Measurements from ENCODE around the gene NPFFR2.

Gene NPFFR2

GRCh38 chr4:71995297-71995696 lies 36.5 kb upstream of the NPFFR2 start:
- Histone ChIP-seq H3K9me2 (replicated peaks; ENCODE audit: low read depth, low read length) (no peaks in the 10 kb centered on the region), H3K9me3 (ENCODE audit: insufficient read depth, low read depth, low read length) (no peaks in the 10 kb centered on the region), H3K79me2 (ENCODE audit: insufficient read depth, low read length) (no peaks in the 10 kb centered on the region), H2AFZ (ENCODE audit: low read length) (no peak overlapping the region), H3K4me3 (ENCODE audit: low read length, poor library complexity, severe bottlenecking) (no peak overlapping the region), H3K4me1 (ENCODE audit: insufficient read depth, low read length, poor library complexity, severe bottlenecking) (no peaks in the 10 kb centered on the region), H3F3A (ENCODE audit: low read depth) (no peaks in the 10 kb centered on the region), H4K20me1 (ENCODE audit: insufficient read depth, low read length, poor library complexity, severe bottlenecking) (no peaks in the 10 kb centered on the region), H3K36me3 (ENCODE audit: insufficient read depth, low read length) (no peaks in the 10 kb centered on the region), H3K9ac (ENCODE audit: low read depth, low read length, poor library complexity, severe bottlenecking) (no peak overlapping the region), H3K4me2 (ENCODE audit: low read depth, low read length, poor library complexity, severe bottlenecking) (no peak overlapping the region), H3K27me3 (ENCODE audit: insufficient read depth, low read length, poor library complexity, severe bottlenecking) (no peaks in the 10 kb centered on the region)
- TF ChIP-seq EZH2phosphoT487 (IDR thresholded peaks at IDR 0.05; ENCODE audit: borderline replicate concordance) (no peak), CTCF (conservative IDR thresholded peaks at IDR 0.05; ENCODE audit: low read length) (no peak)

- H4K20me1 ChIP-seq (ENCODE audit: insufficient read depth, low read length, poor library complexity, severe bottlenecking) = no peaks in the 10 kb centered on the region
- no peaks in the 10 kb centered on the region for H3K9me3 ChIP-seq (ENCODE audit: insufficient read depth, low read depth, low read length)
- H3K4me3 ChIP-seq (ENCODE audit: low read length, poor library complexity, severe bottlenecking) = no peak overlapping the region
- H2AFZ ChIP-seq (ENCODE audit: low read length) = no peak overlapping the region
- no peaks in the 10 kb centered on the region for H3K4me1 ChIP-seq (ENCODE audit: insufficient read depth, low read length, poor library complexity, severe bottlenecking)
- no peaks in the 10 kb centered on the region for H3K27me3 ChIP-seq (ENCODE audit: insufficient read depth, low read length, poor library complexity, severe bottlenecking)
- no peak for TF ChIP-seq EZH2phosphoT487 (IDR thresholded peaks at IDR 0.05; ENCODE audit: borderline replicate concordance)
- no peak for TF ChIP-seq CTCF (conservative IDR thresholded peaks at IDR 0.05; ENCODE audit: low read length)
- H3K79me2 ChIP-seq (ENCODE audit: insufficient read depth, low read length) = no peaks in the 10 kb centered on the region
- no peaks in the 10 kb centered on the region for H3F3A ChIP-seq (ENCODE audit: low read depth)
- no peak overlapping the region for H3K4me2 ChIP-seq (ENCODE audit: low read depth, low read length, poor library complexity, severe bottlenecking)
- H3K9ac ChIP-seq (ENCODE audit: low read depth, low read length, poor library complexity, severe bottlenecking) = no peak overlapping the region
- H3K9me2 ChIP-seq (replicated peaks; ENCODE audit: low read depth, low read length) = no peaks in the 10 kb centered on the region
- H3K36me3 ChIP-seq (ENCODE audit: insufficient read depth, low read length) = no peaks in the 10 kb centered on the region
Observed at GRCh38 chr4:72006586-72006985, 25.2 kb upstream of the NPFFR2 start.

- H3K4me2 ChIP-seq (ENCODE audit: low read depth, low read length, poor library complexity, severe bottlenecking) = no peak overlapping the region
- no peak overlapping the region for H3K4me3 ChIP-seq (ENCODE audit: low read length, poor library complexity, severe bottlenecking)
- no peak overlapping the region for H2AFZ ChIP-seq (ENCODE audit: low read length)
- no peaks in the 10 kb centered on the region for H3F3A ChIP-seq (ENCODE audit: low read depth)
- no peaks in the 10 kb centered on the region for H3K4me1 ChIP-seq (ENCODE audit: insufficient read depth, low read length, poor library complexity, severe bottlenecking)
- no peaks in the 10 kb centered on the region for H3K9me3 ChIP-seq (ENCODE audit: insufficient read depth, low read depth, low read length)
- H3K36me3 ChIP-seq (ENCODE audit: insufficient read depth, low read length) = no peaks in the 10 kb centered on the region
- H3K27me3 ChIP-seq (ENCODE audit: insufficient read depth, low read length, poor library complexity, severe bottlenecking) = no peaks in the 10 kb centered on the region
- no peak overlapping the region for H3K9ac ChIP-seq (ENCODE audit: low read depth, low read length, poor library complexity, severe bottlenecking)
- no peak for TF ChIP-seq CTCF (conservative IDR thresholded peaks at IDR 0.05; ENCODE audit: low read length)
- no peak for TF ChIP-seq EZH2phosphoT487 (IDR thresholded peaks at IDR 0.05; ENCODE audit: borderline replicate concordance)
- no peaks in the 10 kb centered on the region for H3K9me2 ChIP-seq (replicated peaks; ENCODE audit: low read depth, low read length)
- H3K79me2 ChIP-seq (ENCODE audit: insufficient read depth, low read length) = no peaks in the 10 kb centered on the region
- no peaks in the 10 kb centered on the region for H4K20me1 ChIP-seq (ENCODE audit: insufficient read depth, low read length, poor library complexity, severe bottlenecking)
Observed at GRCh38 chr4:72011906-72012305, 19.9 kb upstream of the NPFFR2 start.
